AG09319 (cell line): ENCODE measurements around the gene GPATCH2.
"Not testable (repeated sequence)": the region's sequence is repeated elsewhere in the genome, so short reads cannot be mapped to it uniquely, and the experiment has no call there.

Experiments
- DNase-seq: peaks from one replicate; pipeline ENCODE4 v3.0.0-alpha.2; 2010; ENCODE audit warnings: low read depth; ENCODE audit errors: extremely low read depth
- TF ChIP-seq, protein P1 (sequence below): IDR thresholded peaks from 2 replicates; pipeline ENCODE4 v1.5.1; 2011; ENCODE audit warnings: low read depth, mild to moderate bottlenecking, inconsistent platforms, low read length, moderate library complexity

The GPATCH2 gene

DNA sequence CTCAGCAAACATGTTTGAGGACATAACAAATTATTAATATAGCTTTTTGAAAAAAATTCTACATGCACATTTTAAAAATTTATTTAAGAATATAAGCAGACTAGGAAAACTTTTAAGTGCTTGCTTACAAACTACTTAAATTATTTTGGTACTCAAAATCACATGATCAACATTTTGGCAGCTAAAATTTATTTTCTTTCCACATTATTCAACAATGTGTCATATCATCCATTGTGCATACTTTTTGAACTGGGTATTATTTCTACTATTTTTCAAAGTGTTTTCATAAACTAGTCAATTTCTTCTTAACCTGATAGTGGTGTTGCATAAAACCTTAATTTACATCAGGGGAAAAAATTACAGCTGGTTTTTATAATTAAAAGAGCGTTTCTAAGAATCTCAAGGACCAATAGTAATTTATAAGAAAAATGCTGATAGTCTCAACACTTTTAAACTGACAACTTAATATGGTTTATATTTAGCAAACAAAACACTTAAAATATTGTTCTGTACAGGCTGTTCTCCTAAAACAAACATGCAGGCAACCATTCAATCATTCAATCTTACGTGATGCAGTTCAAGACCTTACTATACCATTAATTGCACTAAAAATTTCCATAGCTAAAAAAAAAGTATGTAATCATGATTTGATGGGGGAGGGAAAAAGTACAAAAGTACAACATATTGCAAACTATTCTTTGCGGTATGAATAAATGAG, 105.0 kb downstream of the GPATCH2 start:
- no peak for DNase-seq
- TF ChIP-seq, protein P1, sequence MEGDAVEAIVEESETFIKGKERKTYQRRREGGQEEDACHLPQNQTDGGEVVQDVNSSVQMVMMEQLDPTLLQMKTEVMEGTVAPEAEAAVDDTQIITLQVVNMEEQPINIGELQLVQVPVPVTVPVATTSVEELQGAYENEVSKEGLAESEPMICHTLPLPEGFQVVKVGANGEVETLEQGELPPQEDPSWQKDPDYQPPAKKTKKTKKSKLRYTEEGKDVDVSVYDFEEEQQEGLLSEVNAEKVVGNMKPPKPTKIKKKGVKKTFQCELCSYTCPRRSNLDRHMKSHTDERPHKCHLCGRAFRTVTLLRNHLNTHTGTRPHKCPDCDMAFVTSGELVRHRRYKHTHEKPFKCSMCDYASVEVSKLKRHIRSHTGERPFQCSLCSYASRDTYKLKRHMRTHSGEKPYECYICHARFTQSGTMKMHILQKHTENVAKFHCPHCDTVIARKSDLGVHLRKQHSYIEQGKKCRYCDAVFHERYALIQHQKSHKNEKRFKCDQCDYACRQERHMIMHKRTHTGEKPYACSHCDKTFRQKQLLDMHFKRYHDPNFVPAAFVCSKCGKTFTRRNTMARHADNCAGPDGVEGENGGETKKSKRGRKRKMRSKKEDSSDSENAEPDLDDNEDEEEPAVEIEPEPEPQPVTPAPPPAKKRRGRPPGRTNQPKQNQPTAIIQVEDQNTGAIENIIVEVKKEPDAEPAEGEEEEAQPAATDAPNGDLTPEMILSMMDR, result no peak

DNA sequence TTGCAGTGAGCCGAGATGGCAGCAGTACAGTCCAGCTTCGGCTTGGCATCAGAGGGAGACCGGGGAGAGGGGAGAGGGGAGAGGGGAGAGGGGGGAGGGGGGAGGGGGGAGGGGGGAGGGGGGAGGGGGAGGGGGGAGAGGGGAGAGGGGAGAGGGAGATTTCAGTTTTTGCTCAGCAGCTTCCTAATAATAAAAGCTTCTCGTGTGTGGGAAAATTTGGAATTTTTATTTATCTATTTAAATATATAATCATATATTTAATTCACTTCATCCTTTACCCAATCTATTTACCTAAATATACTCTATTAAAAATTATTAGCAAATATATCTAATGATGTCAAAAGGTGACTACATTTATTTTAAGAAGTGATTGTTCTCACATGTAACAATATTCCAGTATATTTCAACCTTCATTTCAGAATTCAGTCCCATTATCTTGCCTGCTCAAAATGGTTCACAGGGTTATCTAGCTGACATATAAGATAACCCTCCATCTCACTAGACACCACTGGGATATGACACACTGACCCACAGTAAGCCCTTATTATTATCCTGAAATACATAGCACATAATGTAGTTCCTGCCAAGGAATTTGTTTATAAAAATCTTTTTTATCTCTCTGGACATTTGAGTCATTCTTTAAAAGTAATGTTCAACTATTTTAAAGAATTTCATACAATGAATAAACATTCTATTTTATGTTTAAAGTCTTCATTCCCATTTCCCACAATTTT, 105.9 kb downstream of the GPATCH2 start:
- DNase-seq, result no peak
- TF ChIP-seq, protein P1, result no peak

DNA sequence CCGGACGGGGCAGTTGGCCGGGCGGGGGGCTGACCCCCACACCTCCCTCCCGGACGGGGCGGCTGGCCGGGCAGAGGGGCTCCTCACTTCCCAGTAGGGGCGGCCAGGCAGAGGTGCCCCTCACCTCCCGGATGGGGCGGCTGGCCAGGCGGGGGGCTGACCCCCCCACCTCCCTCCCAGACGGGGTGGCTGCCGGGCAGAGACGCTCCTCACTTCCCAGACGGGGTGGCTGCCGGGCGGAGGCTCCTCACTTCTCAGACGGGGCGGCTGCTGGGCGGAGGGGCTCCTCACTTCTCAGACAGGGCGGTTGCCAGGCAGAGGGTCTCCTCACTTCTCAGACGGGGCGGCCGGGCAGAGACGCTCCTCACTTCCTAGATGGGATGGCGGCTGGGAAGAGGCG, 107.0 kb downstream of the GPATCH2 start:
- DNase-seq, result not testable (repeated sequence)

DNA sequence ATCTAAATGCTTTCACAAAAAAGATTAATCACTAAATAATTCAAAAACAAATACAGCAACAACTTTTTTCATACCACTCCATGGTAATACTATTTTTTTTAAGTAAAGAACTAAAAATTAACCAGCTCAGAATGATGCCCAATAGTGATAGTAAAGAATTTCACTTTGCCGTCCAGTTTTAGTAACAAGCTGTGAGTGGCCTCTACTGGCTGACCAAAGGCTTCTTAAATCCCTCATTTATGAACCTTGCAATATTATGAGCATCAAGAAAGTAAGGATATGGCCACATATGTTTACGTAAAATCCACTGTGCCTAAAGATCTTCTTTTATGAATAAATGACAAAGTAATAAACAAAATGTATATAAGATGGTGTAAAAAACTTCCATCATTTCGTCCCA, 108.6 kb downstream of the GPATCH2 start:
- no peak for DNase-seq
- TF ChIP-seq, protein P1, result no peak

DNA sequence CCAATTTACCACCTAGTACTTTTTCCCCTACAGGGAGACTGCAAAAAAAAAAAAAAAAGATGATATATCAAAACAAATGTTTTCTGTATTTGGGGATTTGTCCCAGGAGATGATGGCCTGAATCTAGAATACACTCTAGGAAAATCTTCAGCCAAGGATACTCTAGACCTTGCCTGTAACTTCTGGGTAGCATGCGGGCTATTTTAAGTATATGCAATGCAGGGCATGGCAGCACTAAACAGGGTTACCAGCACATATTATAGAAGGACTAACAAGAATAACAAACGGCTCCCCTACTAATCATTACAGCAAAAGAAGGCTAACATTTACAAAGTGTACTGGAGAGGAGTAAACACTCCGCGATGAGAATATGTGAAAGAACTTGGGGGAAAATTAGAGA, 109.6 kb downstream of the GPATCH2 start:
- DNase-seq, result no peak
- TF ChIP-seq, protein P1, result no peak

DNA sequence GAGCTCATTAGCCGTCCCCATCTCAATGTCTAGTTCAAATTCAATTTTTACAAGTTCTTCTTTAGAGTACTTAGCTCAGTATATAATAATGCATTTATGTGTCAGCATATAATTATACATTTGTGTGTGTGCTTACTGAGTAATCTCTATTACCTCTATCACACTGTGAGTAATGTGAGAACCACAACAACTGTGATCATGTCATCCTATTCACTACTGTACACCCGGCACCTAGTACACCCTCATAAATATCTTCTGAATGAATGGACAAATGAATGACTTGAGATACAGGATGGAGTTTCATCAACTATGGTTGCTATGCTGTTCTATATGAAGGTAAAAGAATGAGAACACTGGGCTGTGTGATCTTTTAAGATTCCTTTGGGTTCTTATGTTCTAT, 124.0 kb downstream of the GPATCH2 start:
- no peak for DNase-seq
- TF ChIP-seq, protein P1, result no peak

DNA sequence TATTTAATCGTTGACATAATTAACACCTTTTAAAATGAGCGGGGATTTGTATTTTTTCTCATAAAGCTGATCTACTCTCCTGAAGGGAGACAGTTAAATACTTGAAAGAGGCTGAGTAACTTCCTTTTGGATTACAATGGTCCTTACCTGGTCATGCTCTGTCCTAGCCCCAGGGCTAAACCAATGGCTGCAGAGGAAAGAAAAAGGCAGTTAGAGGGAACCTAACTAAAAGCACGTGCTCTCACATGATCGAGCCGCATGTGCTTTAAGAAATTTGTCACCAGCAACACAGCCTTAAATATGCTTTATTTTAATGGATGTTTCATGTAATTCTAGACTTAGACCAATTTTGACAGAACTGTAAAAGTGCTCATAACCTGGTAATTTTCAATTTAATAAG, 132.7 kb downstream of the GPATCH2 start:
- DNase-seq, result no peak
- TF ChIP-seq, protein P1, result no peak
